GM03348 (cell line): Measurements from ENCODE around the gene RHEBL1.
A peak's percentile ranks its signal among the peaks of the same experiment; 100 is the strongest.

Experiments used
- DNase-seq: peaks from one replicate; pipeline ENCODE4 v3.0.0; 2012; ENCODE audit warnings: low spot score

Gene RHEBL1

DNA sequence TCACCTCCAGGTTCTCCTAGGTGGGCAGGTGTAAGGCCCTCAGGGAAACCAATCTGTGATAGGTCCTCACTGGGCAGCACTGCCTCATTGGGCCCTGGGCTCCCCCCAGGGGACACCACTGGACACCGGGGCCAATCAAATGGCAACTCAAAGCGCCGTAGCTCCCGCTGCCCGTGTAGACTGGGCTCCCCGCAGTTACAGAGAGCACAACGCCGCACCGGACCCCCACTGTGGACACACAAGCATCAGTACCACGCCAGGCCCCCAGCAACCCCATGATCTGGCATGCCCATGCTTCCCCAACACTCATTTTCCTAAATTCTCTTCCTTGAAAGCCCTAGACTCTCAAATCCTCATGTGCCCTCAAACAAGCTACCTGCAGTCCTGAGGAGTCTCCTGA lies 15.3 kb downstream of the RHEBL1 start:
- no peak for DNase-seq

DNA sequence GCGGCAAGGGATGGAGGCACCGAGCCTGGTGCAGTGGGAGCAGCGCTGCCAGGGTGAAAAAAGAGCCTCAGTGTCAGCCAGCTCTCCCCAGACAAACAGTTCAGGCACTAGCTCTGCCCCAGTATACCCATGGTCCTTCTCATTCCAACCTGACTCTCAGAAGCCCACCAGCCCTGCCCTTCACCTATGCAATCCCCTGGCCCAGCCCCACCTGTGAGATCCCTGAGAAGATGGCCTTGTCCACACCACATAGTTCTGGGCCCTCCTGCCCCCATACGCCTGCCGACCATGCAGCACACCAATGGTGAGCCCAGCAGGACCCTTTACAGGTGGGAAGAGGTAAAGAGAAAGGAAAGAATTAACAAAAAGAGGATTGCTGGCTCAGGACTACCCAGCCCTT lies 15.7 kb downstream of the RHEBL1 start:
- no peak for DNase-seq

DNA sequence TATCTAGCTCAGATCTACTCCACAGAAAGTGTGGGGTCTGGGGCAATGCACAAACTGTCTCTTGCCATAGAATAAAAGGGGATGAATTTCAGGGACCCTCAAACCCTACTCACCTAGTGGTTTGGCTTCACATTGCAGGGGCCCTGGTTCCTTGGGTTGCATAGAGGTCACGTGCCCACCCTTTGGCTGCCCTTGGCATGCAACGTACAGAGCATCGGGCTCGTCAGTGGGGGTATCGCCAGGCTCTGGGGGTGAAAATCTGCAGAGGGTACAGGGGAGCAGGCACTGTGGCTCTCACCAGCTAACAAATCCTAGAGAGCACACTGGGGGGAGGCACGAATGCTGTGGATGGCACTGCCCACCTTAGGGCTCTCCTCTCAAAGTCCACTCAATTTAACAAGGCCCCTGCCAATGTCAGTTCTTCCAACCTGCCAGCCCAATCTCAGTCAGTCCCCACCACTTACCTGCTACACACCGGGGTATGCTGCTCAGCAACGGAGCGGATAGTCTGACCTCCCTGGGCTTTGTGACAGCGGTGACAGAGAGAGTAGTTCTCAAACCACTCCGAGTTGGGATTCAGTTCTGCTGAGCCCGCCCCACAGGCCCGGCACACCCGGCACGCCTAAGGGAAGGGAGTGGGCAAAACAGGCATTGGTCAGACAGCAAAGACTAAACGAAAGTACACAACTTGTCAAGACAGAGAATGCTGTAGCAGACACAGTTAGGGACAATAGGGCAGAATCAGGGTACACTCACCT lies 17.1 kb downstream of the RHEBL1 start:
- no peak for DNase-seq

DNA sequence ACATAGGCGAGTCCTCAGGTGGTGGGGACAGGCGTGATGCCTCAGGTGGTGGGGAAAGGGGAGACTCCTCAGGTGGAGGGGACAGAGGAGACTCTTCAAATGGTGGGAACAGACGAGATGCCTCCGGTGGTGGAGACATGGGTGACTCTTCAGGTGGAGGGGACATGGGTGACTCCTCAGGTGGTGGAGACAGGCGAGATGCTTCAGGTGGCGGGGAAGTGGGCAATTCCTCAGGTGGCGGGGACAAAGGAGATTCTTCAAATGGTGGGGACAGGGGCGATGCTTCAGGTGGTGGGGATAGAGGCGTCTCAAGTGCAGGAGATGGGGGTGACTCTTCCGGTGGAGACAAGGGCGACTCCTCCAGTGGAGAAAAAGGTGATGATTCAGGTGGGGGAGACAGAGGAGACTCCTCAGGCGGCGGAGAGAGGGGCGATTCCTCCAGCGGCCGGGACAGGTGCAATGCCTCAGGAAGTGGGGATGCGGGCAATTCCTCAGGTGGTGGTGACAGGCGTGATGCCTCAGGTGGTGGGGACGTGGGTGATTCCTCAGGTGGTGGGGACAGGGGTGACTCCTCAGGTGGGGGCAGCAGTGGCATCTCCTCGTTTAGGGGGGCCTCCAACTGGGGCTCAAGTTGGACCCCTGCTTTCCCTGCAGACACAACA lies 17.9 kb downstream of the RHEBL1 start:
- DNase-seq = no peak

DNA sequence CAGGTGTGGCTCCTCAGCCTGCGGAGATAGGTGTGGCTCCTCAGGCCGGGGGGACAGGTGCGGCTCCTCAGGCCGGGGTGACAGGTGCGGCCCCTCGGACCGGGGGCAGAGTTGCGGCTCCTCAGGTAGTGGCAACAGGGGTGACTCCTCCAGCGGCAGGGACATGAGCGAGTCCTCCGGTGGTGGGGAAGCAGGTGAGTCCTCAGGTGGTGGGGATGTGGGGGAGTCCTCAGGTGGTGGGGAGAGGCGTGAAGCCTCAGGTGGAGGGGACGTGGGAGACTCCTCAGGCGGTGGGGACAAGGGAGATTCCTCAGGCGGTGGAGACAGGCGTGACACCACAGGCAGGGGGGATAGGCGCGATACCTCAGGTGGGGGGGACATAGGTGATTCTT lies 18.4 kb downstream of the RHEBL1 start:
- DNase-seq = no peak

DNA sequence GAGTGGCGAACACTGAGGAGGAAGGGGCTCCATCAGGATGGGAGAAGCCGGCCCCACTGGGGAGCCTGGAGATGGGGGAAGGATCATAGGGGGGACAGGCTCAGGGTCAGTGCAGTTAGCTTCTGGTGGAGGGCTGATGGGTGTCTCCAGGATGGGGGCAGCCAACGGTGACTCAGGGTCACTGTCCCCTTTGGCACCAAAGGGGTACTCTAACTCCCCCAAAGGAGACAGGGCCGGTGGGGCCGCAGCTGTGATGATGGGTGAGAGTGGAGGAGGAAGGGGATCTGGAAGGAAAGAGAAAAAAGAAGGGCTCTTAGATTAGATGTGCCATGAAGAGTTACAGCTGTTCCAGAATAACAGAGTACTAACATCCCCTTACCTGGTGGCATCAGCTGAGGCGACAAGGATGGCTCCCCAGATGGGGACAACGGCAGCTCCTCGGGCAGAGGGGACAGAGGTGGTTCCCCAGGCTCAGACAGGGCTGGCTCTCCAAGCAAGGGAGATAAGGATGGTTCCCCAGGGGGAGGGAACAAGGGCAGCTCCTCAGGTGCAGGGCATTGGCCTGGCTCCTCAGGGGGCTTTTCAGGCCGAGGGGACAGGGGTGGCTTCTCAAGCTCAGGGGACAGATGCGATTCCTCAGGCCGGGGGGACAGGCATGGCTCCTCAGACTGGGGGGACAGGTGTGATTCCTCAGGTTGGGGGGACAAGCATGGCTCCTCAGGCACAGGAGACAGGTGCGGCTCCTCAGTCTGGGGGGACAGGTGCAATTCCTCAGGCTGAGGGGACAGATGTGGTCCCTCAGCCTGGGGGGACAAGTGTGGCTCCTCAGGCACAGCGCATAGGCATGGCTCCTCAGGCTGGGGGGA lies 19.0 kb downstream of the RHEBL1 start:
- DNase-seq = no peak

DNA sequence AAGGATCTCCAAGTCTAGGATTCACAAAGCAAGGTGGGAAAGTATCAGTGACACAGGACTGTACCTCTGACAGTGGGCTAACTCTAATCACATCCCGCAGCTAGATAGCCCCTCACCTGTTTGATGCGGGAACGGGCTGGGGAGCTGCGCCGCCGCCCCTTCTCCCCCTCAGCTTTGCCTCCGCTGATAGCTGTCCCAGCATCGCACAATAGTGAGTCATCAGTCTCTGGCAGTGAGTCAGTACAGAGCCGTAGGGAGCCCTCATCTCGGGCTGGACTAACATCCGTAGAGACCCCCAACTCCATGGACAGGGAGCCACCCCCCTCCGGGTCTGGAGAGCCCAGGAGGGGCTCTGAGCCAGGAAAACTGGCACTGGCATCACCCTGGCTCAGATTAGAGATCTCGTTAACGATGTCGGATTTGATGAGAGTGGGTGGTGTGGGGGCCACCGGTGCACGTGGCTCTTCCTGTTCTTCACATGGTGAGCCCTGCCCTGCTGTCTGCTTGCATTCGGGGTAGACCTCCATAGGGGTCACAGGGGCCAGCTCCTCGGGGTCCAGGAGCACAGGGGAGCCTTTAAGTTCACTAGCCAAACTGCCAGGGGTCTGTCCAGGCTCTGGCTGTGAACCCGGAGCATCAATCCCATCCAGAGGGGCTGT lies 20.1 kb downstream of the RHEBL1 start:
- peak; percentile 53 for DNase-seq

DNA sequence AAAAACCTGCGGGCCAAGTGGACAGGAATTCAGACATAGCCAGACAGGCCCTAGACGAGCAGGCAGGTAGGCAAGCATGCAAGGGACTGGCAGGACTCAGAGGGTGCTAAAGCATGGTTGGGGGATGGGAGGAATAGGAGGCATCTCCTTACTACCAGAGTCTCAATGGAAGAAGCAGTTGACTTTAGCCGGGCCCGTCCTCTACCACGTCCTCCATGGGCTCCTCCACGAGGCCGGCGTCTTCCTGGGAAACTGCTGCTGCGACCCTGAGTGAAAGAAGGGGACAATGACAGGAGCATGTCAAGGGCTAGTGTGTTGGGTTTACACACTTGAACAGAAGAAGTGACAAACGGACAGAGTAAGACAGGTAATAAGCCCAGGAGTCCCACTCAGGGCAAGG lies 20.8 kb downstream of the RHEBL1 start:
- no peak for DNase-seq

DNA sequence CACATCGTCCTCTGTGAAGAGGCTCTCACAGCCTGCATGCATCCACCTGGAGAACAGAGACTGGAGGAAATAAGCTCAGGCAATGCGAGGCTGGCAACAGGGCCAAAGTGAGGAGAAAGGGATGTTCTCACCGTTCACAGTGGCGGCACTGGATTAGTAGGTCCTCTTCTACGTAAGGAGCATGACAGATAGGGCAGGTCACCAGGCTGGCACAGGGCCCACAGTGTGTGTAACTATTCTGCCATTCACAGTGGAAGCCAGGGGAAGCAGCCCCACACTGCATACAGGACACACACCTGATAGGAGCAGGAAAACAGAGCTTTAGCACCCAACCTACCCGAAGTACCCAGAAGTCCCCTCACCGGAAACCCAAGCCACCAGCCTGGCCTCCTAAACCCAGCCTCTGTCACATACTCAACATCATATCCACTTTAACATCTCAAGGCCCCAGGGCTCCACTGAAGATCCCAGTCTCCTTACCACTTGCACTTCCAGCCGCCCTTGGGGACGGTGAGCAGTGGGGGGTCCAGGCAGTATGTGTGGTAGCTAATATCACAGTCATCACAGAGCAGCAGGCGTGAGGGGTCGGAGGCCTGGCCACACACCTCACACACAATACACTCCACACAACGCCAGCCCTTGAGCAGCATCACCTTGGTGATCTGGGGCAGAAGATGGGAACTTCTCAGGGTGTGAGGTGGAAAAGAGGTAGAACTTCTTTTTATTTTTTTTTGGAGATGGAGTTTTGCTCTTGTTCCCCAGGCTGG lies 23.5 kb downstream of the RHEBL1 start:
- DNase-seq = no peak

DNA sequence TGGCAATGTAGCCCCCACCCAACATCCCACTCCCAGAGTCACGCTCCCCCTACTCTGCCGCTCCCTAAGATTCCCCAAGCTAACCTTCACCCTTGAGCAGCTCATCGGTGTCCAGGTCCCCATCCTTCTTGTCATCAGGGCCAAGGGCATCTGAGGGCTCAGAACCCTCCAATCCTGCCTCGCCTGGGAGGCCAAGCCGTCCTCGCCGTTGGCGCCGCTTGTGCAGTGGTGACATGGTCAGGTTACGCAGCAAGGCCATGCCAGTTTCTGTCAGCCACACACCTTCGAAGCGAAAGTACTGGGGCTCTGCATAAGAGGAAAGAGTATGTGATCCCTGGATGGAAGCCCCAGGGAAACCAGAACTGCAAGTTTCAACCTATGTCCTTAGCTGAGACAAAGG lies 25.1 kb downstream of the RHEBL1 start:
- no peak for DNase-seq

DNA sequence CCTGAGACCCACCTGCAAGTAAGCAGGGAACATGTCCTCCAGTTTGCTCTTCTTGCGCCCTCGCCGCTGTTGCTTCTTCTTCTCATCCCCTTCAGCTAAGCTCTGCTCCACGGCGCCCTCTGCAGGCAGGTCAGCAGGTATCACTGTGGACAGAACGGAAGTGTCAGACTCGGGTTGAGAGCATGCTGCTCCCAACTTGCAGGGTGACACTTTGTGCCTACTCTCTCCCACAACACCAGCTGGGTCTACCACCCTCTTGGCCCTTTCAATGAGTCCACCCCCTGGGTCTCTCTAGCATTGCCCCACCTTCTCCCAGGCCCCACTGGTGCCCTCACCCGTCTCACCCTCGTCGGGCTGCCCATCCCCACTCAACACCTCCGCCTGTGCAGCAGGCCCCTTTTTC lies 25.9 kb downstream of the RHEBL1 start:
- DNase-seq = peak; percentile 72

DNA sequence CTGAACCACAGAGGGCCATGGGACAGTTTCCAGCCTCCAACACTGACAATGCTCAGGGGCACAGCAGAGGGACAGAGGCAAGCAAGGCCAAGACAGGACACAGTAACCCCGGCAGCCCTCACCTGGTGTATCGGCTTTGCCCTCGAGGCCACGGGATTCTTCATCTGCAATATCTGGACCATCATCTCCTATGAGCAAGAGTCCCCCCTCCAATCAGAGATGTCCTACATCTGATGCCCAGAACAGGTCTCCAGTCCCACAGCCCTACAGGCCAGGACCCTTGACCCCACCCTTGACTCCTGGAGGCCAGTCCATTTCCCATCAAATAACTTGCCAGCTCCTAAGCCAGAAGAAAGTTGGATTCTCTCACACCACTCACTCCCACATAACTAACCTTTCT lies 26.5 kb downstream of the RHEBL1 start:
- no peak for DNase-seq

DNA sequence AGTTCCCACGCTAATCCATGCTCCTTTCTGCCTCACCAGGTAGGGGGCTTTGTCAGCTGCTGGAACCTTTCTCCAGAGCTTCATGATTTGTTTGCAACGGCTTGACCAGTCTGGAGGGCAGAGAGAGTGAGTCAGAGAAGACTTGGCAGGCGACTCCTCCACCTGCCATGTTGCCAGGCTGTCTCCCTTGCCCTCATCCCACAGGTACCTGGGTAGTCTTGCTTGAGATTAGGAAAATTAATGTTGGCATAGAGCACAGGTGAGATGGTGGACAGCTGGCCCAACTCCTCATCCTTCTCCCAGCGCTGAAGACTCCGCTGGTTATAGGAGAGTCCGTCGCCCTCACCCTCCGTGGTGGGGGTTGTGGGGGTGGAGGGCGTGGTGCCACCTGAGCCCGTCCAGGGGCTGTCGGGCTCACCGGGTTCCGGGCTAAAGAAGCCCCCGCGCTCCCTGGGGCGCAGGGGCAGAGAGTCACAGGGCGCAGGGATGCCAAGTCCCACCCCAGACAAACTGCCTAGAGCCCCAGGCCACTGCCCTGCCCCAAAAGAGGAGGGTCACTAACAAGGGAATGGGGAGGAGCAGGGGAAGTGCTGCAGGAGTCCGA lies 27.8 kb downstream of the RHEBL1 start:
- DNase-seq = no peak

DNA sequence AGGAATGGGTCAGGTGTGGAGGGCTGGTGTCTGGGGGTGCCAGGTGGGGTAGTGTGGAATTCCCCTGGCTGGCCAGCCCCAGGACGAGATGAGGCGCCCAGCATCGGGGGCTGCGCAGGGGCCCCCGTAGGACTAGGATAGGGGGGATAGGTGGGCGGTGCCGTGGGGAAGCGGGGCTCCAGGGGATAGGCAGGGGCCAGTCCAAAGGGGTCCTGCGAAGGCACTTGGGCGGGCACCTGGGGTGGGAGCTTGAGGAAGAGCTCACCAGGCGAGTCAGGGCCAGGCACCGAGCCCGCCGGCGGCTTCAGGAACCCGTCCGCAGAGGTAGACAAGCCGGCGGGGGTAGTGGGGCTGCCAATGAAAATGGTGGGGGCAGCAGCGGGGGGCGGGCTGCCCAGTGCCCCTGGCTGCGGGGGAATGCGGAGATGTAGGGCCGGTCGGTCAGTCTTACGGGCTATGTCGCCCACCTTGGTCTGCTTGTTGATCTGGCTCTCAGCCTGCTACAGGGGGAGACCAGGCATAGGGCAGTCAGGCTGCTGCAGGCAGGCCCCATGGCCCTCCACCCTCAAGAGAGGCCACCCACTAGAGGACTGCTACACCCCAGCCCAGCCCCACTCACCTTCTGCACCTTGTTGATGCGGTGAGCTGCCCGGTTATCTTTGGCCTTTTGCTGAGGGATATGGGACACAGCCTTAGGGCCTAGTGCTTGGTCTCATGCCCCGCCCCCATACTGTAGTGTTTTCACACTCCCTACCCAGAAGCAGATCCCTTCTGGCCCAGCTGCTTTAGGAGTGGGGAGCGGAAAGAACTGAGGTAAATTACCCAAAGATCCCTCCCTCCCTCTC lies 28.5 kb downstream of the RHEBL1 start:
- no peak for DNase-seq

DNA sequence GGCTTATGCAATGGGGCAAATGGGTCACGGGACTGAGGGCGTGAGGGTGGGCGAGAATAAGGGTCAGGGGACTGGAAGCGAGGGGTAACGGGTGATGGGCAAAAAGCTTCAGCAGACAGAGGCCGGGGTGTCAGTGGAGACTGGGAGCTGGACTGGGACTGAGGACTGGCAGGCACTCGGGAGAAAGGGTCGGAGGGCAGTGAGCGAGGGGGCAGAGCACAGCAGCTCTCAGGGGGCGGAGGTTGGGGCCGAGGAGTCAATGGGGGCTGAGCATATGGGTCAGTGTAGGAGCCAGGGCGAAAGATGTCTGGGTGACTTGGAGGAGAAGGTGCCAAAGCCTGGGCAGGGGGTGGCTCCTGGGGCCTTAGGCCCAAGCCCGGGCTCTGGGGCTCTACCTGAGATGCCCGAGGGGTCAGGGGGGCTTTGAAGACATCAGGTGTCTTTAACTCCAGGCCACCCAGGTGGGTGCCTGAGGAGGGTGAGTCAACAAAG lies 29.4 kb downstream of the RHEBL1 start:
- no peak for DNase-seq

DNA sequence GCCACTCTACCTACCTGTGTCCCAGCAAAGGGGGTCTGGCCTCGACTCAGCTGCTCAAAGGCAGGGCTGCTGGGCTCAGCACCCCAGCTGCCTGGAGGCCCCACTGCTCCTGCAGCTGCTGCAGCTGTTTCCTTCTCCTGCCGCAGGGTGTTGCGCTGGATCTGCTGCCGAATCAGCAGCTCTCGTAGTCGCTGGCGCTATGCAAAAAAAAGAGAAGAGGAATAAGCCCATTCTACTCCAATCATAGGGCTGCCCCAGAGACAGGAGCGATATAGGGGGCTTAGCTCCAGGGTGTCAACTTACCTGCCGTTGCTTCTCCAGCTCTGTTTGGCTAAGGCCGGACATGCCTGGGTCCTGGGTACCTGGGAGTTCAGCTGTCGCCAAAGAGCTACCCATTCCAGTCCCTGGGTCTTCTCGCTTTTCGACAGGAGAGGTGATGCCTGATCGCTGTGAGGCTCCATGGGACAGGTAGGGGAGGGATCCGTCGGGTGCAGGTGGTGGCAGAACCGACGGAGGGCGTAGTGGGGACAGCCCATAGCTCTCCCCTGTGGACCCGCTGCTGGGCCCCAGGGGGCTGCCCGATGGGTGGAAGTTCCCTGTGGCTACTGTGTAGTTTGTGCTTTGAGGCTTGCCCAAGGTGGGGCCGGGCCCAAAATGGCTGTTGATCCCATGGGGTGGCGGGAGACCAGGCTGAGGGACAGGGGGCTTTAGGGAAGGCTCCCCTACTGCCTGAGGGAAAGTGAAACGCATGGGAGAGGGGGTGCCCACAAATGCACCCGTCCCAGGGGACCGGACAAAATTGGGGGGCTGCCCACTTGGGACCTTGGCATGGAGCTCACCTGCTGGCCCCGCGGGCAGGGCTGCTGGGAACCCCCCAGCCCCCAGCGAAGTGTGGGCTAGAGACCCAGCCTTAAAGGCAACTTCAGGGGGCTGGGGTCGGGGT lies 30.1 kb downstream of the RHEBL1 start:
- DNase-seq = no peak

DNA sequence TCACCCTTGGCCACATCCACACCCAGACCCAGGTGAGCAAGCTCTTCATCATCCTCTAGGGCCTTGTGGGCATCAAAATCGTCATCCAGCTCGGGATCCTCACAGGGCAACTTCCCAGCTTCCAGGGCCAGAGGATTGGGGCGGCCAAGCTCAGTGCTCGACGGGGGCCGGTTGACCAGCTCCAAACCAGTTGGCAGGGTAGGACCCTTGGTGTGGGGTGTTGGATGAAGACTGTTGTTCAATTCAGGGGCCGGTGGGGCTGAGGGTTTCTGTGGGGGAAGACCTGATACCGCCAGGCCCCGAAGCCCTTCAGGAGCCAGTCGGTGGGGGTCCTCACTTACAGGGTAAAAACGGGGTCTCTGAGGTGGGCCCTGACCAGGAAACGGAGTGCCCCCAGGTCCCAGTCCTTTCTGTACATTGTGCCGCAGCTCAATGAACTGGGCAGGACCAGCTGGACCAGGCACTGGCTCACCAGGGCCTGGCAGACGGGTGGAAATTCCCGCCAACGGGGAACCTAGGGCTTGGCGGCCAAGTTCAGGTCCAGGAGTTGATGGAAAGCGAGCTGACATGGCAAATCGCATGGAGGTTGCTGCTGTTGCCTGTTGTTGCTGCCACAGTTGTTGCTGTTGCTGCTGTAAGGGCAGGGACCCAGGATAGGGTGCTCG lies 31.4 kb downstream of the RHEBL1 start:
- DNase-seq = no peak

DNA sequence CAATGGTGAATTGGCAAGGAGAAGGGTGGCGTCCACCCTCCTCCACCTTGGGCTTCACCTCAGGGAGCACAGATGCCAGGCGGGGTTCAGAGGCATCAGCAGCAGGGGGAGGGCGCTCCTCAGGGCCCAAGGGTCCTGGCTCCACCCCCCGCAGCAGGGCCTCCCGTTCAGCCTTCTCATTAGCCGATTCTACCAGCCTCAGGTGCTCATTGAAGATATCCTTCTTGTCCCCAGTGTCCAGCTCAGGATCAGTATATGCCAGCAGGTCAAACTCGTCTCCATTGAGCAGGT lies 31.9 kb downstream of the RHEBL1 start:
- DNase-seq = no peak
